ENCODE data around the gene GPR152.
A peak's percentile ranks its signal among the peaks of the same experiment; 100 is the strongest.
"Not testable (repeated sequence)": the region's sequence is repeated elsewhere in the genome, so short reads cannot be mapped to it uniquely, and the experiment has no call there.

GPR152 gene

GRCh38 chr11:67483831-67484665, 31.5 kb upstream of the GPR152 start:
- H3K36me3 ChIP-seq (ENCODE audit: insufficient read depth) = no peaks in the 10 kb centered on the region
- H3K4me2 ChIP-seq = peak overlapping the region; percentile 77
- peaks cover 7% of the 10 kb centered on the region for H3K4me1 ChIP-seq (ENCODE audit: low read depth, poor library complexity, severe bottlenecking)
- H3K9ac ChIP-seq = no peak overlapping the region
- H3K27me3 ChIP-seq (ENCODE audit: insufficient read depth, low read depth) = peaks cover 10% of the 10 kb centered on the region; the same call in 1 of the 2 replicates
- no peak overlapping the region for H3K27ac ChIP-seq
- H2AFZ ChIP-seq (ENCODE audit: low read depth) = no peak overlapping the region
- no peak overlapping the region for H3K4me3 ChIP-seq (IDR thresholded peaks at IDR 0.05; ENCODE audit: insufficient read depth, low read depth, low read length)
- no peaks in the 10 kb centered on the region for H3K79me2 ChIP-seq (ENCODE audit: insufficient read depth, low read depth)
- H4K20me1 ChIP-seq (ENCODE audit: insufficient read depth) = no peaks in the 10 kb centered on the region
- no peak for TF ChIP-seq CTCF (conservative IDR thresholded peaks at IDR 0.05; ENCODE audit: low read depth, low read length)

GRCh38 chr11:67482827-67483798, 30.6 kb upstream of the GPR152 start, which contains the start of gene AIP:
Gene AIP (plus strand): TSS chr11:67483026. CDS start chr11:67483159, 133 bp downstream.
- TF ChIP-seq CTCF (conservative IDR thresholded peaks at IDR 0.05; ENCODE audit: low read depth, low read length) = 0 out of 2 replicates have a peak, but pooled peaks have one; percentile 31
- Histone ChIP-seq H2AFZ (ENCODE audit: low read depth) (peak within 1 kb of the TSS; percentile 88), H3K4me3 (IDR thresholded peaks at IDR 0.05; ENCODE audit: insufficient read depth, low read depth, low read length) (no peak within 1 kb of the TSS), H4K20me1 (ENCODE audit: insufficient read depth) (no peaks in the 10 kb centered on the region), H3K9ac (peak within 1 kb of the TSS; percentile 51; the same call in 1 of the 2 replicates), H3K4me1 (ENCODE audit: low read depth, poor library complexity, severe bottlenecking) (peaks cover 7% of the 10 kb centered on the region), H3K36me3 (ENCODE audit: insufficient read depth) (no peaks in the 10 kb centered on the region), H3K27me3 (ENCODE audit: insufficient read depth, low read depth) (peaks cover 19% of the 10 kb centered on the region; the same call in 1 of the 2 replicates), H3K27ac (peak within 1 kb of the TSS; percentile 37; the same call in 1 of the 2 replicates), H3K4me2 (peak within 1 kb of the TSS; percentile 77), H3K79me2 (ENCODE audit: insufficient read depth, low read depth) (no peaks in the 10 kb centered on the region)

GRCh38 chr11:67482275-67482826, 29.8 kb upstream of the GPR152 start:
- H3K4me1 ChIP-seq (ENCODE audit: low read depth, poor library complexity, severe bottlenecking) = peaks cover 7% of the 10 kb centered on the region
- peak overlapping the region; percentile 88 for H2AFZ ChIP-seq (ENCODE audit: low read depth)
- H3K79me2 ChIP-seq (ENCODE audit: insufficient read depth, low read depth) = no peaks in the 10 kb centered on the region
- no peaks in the 10 kb centered on the region for H3K36me3 ChIP-seq (ENCODE audit: insufficient read depth)
- H3K9ac ChIP-seq = peak overlapping the region; percentile 51; the same call in 1 of the 2 replicates
- peaks cover 20% of the 10 kb centered on the region; the same call in 1 of the 2 replicates for H3K27me3 ChIP-seq (ENCODE audit: insufficient read depth, low read depth)
- H3K4me3 ChIP-seq (IDR thresholded peaks at IDR 0.05; ENCODE audit: insufficient read depth, low read depth, low read length) = no peak overlapping the region
- TF ChIP-seq CTCF (conservative IDR thresholded peaks at IDR 0.05; ENCODE audit: low read depth, low read length) = no peak
- H3K27ac ChIP-seq = no peak overlapping the region
- H4K20me1 ChIP-seq (ENCODE audit: insufficient read depth) = no peaks in the 10 kb centered on the region
- H3K4me2 ChIP-seq = peak overlapping the region; percentile 77

GRCh38 chr11:67477344-67478050, 25.0 kb upstream of the GPR152 start:
- H3K4me3 ChIP-seq (IDR thresholded peaks at IDR 0.05; ENCODE audit: insufficient read depth, low read depth, low read length); H3K36me3 ChIP-seq (ENCODE audit: insufficient read depth); H2AFZ ChIP-seq (ENCODE audit: low read depth); H4K20me1 ChIP-seq (ENCODE audit: insufficient read depth); H3K9ac ChIP-seq; H3K4me1 ChIP-seq (ENCODE audit: low read depth, poor library complexity, severe bottlenecking); H3K79me2 ChIP-seq (ENCODE audit: insufficient read depth, low read depth); H3K4me2 ChIP-seq; H3K27ac ChIP-seq: not testable (repeated sequence)
- peaks cover 28% of the 10 kb centered on the region; the same call in 1 of the 2 replicates for H3K27me3 ChIP-seq (ENCODE audit: insufficient read depth, low read depth)

- not testable (repeated sequence) for H3K4me1 ChIP-seq (ENCODE audit: low read depth, poor library complexity, severe bottlenecking); H2AFZ ChIP-seq (ENCODE audit: low read depth); H3K27ac ChIP-seq; H3K4me3 ChIP-seq (IDR thresholded peaks at IDR 0.05; ENCODE audit: insufficient read depth, low read depth, low read length); H3K36me3 ChIP-seq (ENCODE audit: insufficient read depth); H3K4me2 ChIP-seq; H3K79me2 ChIP-seq (ENCODE audit: insufficient read depth, low read depth); H3K9ac ChIP-seq; H4K20me1 ChIP-seq (ENCODE audit: insufficient read depth)
- peaks cover 28% of the 10 kb centered on the region; the same call in 1 of the 2 replicates for H3K27me3 ChIP-seq (ENCODE audit: insufficient read depth, low read depth)
Observed at GRCh38 chr11:67476692-67477091, 24.2 kb upstream of the GPR152 start.

Data from KMS-11 (cell line).